ENCODE measurements around the gene GALR1.
A peak's percentile ranks its signal among the peaks of the same experiment; 100 is the strongest.

GALR1 gene

DNA sequence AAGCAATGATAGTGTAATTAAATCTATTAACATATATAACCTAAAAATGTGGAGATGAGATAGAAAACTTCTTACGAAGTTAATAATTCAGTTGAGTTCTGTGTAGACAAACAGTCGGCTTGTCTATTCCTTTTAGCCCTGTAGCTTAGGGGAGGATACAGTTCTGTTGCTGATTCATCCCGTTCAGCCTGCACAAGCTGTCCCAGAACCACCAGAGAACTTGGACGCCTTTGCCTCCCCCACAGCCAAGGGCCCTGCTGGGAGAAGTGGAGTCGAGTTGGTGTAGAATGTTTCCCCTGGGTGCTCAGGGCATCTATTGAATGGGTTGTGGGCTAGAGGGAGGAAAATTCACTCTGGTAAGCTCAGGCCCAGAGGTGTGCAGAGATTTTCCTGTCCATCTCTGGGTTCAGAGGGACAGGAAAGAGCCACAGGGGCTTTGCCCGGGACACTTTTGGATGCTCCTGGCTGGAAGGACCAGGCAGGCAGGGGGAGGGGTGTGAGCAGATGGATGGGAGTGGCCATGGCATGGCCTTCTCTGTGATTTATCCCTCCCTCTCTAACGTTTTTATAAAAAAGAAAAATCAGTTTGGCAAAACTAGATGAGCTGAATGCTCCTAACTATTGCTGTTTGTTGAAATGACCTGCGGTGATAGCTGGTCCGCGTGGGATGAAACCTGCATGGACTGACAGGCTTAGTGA is 42.8 kb upstream of the GALR1 start:
- Histone ChIP-seq H4K20me1 (ENCODE audit: insufficient read depth, low read length) (no peaks in the 10 kb centered on the region), H3K27me3 (ENCODE audit: insufficient read depth, low read length, poor library complexity) (no peaks in the 10 kb centered on the region), H3K4me1 (ENCODE audit: insufficient read depth, low read length) (peaks cover 37% of the 10 kb centered on the region), H3K9ac (ENCODE audit: low read depth, low read length) (no peak overlapping the region), H3K4me2 (ENCODE audit: insufficient read depth, low read length) (no peak overlapping the region), H3K9me3 (ENCODE audit: insufficient read depth, low read length, severe bottlenecking) (no peaks in the 10 kb centered on the region), H3K4me3 (ENCODE audit: low read depth in 1 of 2, low read length in 2 of 2) (no peak overlapping the region), H3K27ac (ENCODE audit: low read length) (no peak overlapping the region), H3K36me3 (ENCODE audit: insufficient read depth, low read length) (no peaks in the 10 kb centered on the region), H3K79me2 (ENCODE audit: insufficient read depth, low read length) (peaks cover 9% of the 10 kb centered on the region), H2AFZ (ENCODE audit: low read depth, low read length) (no peak overlapping the region)
- DNase-seq (no peak), ATAC-seq (ENCODE audit: insufficient read depth, low read depth) (no peak)
- no peak for TF ChIP-seq EZH2 (IDR thresholded peaks at IDR 0.05; ENCODE audit: borderline replicate concordance, low read depth, low read length, severe bottlenecking)
- TF ChIP-seq, protein P1, sequence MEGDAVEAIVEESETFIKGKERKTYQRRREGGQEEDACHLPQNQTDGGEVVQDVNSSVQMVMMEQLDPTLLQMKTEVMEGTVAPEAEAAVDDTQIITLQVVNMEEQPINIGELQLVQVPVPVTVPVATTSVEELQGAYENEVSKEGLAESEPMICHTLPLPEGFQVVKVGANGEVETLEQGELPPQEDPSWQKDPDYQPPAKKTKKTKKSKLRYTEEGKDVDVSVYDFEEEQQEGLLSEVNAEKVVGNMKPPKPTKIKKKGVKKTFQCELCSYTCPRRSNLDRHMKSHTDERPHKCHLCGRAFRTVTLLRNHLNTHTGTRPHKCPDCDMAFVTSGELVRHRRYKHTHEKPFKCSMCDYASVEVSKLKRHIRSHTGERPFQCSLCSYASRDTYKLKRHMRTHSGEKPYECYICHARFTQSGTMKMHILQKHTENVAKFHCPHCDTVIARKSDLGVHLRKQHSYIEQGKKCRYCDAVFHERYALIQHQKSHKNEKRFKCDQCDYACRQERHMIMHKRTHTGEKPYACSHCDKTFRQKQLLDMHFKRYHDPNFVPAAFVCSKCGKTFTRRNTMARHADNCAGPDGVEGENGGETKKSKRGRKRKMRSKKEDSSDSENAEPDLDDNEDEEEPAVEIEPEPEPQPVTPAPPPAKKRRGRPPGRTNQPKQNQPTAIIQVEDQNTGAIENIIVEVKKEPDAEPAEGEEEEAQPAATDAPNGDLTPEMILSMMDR (IDR thresholded peaks at IDR 0.05; ENCODE audit: borderline replicate concordance, extremely low read depth, low read length, poor library complexity, severe bottlenecking) = no peak

DNA sequence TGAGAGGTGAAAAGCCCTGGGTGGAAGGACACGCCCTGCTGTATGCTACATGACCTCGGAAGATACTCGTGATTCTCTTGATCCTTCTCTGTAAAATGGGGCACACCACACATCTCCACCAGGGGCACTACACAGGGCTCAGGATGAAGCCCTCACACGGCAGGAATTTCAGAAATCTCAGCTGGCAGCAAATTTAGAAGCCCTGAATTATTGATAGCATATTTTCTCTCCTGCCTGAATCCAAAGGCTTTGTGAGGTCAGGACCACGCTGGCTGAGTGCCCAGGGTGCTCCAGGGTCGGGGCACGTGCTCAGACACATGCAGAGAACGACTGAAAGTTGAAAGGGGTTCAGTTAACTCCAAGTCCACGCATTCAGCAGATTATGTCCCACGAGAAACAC is 42.1 kb upstream of the GALR1 start:
- H3K9ac ChIP-seq (ENCODE audit: low read depth, low read length) = no peak overlapping the region
- H3K79me2 ChIP-seq (ENCODE audit: insufficient read depth, low read length) = peaks cover 9% of the 10 kb centered on the region
- H3K27me3 ChIP-seq (ENCODE audit: insufficient read depth, low read length, poor library complexity) = no peaks in the 10 kb centered on the region
- TF ChIP-seq, protein P1 (IDR thresholded peaks at IDR 0.05; ENCODE audit: borderline replicate concordance, extremely low read depth, low read length, poor library complexity, severe bottlenecking) = peak; percentile 67
- TF ChIP-seq EZH2 (IDR thresholded peaks at IDR 0.05; ENCODE audit: borderline replicate concordance, low read depth, low read length, severe bottlenecking) = no peak
- H2AFZ ChIP-seq (ENCODE audit: low read depth, low read length) = no peak overlapping the region
- H3K27ac ChIP-seq (ENCODE audit: low read length) = no peak overlapping the region; the same call in 1 of the 2 replicates
- H3K4me3 ChIP-seq (ENCODE audit: low read depth in 1 of 2, low read length in 2 of 2) = no peak overlapping the region
- peak; percentile 58 for DNase-seq
- no peaks in the 10 kb centered on the region for H3K36me3 ChIP-seq (ENCODE audit: insufficient read depth, low read length)
- H3K9me3 ChIP-seq (ENCODE audit: insufficient read depth, low read length, severe bottlenecking) = no peaks in the 10 kb centered on the region
- peaks cover 38% of the 10 kb centered on the region for H3K4me1 ChIP-seq (ENCODE audit: insufficient read depth, low read length)
- no peaks in the 10 kb centered on the region for H4K20me1 ChIP-seq (ENCODE audit: insufficient read depth, low read length)
- peak; percentile 28; the same call in 1 of the 3 replicates for ATAC-seq (ENCODE audit: insufficient read depth, low read depth)
- H3K4me2 ChIP-seq (ENCODE audit: insufficient read depth, low read length) = no peak overlapping the region

DNA sequence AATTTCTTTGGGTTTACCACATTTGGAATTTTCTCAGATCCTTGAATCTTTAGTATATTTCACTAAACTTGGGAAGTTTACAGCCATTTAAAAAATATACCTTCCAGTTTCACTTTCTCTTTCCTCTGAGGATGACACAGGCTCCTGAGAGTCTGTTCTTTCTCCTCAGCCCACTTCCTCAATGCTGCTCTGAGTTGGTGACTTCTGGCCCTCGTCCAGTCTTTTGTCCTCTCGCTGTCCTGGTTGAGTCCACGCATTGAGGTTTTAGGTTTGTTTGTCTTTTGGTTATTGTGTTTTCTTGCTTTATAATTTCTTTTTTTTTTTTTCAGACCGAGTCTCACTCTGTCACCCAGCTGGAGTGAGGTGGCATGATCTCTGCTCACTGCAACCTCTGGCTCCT is 40.7 kb upstream of the GALR1 start:
- H2AFZ ChIP-seq (ENCODE audit: low read depth, low read length) = peak overlapping the region; percentile 41
- H3K9ac ChIP-seq (ENCODE audit: low read depth, low read length) = peak overlapping the region; percentile 55

More for the DNA sequence above, 40.7 kb upstream of the GALR1 start:
- ATAC-seq (ENCODE audit: insufficient read depth, low read depth) (peak; percentile 83), DNase-seq (peak; percentile 68)
- no peak for TF ChIP-seq EZH2 (IDR thresholded peaks at IDR 0.05; ENCODE audit: borderline replicate concordance, low read depth, low read length, severe bottlenecking)
- TF ChIP-seq, protein P1 (IDR thresholded peaks at IDR 0.05; ENCODE audit: borderline replicate concordance, extremely low read depth, low read length, poor library complexity, severe bottlenecking) = no peak
- Histone ChIP-seq H3K9me3 (ENCODE audit: insufficient read depth, low read length, severe bottlenecking) (no peaks in the 10 kb centered on the region), H3K4me1 (ENCODE audit: insufficient read depth, low read length) (peaks cover 38% of the 10 kb centered on the region), H3K27ac (ENCODE audit: low read length) (peak overlapping the region; percentile 83), H3K4me2 (ENCODE audit: insufficient read depth, low read length) (peak overlapping the region; percentile 71), H3K79me2 (ENCODE audit: insufficient read depth, low read length) (peaks cover 9% of the 10 kb centered on the region), H3K27me3 (ENCODE audit: insufficient read depth, low read length, poor library complexity) (no peaks in the 10 kb centered on the region), H3K36me3 (ENCODE audit: insufficient read depth, low read length) (no peaks in the 10 kb centered on the region), H3K4me3 (ENCODE audit: low read depth in 1 of 2, low read length in 2 of 2) (peak overlapping the region in 1 of 2 experiments; percentile 46; a peak in 2 of 4 replicates), H4K20me1 (ENCODE audit: insufficient read depth, low read length) (no peaks in the 10 kb centered on the region)
